ENCODE data around the gene CRIM1.

Gene CRIM1

DNA sequence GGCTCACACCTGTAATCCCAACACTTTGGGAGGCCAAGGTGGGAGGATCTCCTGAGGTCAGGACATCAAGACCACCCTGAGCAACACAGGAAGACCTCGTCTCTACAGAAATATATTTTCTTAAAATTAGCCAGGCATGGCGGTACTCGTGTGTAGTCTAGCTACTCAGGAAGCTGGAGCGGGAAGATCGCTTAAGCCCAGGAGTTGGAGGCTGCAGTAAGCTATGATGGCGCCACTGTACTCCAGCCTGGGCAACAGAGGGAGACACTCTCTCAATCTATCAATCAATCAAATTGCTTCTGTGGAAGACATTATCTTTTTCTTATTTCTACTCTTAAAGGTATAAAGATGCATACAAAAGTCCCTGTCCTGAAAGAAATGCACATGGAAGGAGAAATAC lies 231.1 kb downstream of the CRIM1 start:
- Histone ChIP-seq H3K27me3 (replicated peaks; ENCODE audit: insufficient read depth, low read length) (no peaks in the 10 kb centered on the region), H3K79me2 (ENCODE audit: low read length) (0 out of 2 replicates have a peak, but pooled peaks cover 2% of the 10 kb centered on the region), H3K4me2 (ENCODE audit: low read depth, low read length) (no peak overlapping the region), H3K9ac (ENCODE audit: low read length) (no peak overlapping the region), H2AFZ (ENCODE audit: low read length) (no peak overlapping the region), H4K20me1 (ENCODE audit: insufficient read depth, low read length) (no peaks in the 10 kb centered on the region), H3F3A (ENCODE audit: insufficient read depth, low read length) (no peaks in the 10 kb centered on the region), H3K4me3 (ENCODE audit: low read length) (no peak overlapping the region), H3K9me2 (replicated peaks; ENCODE audit: insufficient read depth, low read length) (no peaks in the 10 kb centered on the region), H3K27ac (ENCODE audit: low read length) (no peak overlapping the region), H3K36me3 (replicated peaks; ENCODE audit: insufficient read depth, low read length) (no peaks in the 10 kb centered on the region), H3K9me3 (replicated peaks; ENCODE audit: insufficient read depth, low read length) (no peaks in the 10 kb centered on the region), H3K4me1 (ENCODE audit: low read length) (no peaks in the 10 kb centered on the region)
- no peak for DNase-seq
- TF ChIP-seq, protein P1, sequence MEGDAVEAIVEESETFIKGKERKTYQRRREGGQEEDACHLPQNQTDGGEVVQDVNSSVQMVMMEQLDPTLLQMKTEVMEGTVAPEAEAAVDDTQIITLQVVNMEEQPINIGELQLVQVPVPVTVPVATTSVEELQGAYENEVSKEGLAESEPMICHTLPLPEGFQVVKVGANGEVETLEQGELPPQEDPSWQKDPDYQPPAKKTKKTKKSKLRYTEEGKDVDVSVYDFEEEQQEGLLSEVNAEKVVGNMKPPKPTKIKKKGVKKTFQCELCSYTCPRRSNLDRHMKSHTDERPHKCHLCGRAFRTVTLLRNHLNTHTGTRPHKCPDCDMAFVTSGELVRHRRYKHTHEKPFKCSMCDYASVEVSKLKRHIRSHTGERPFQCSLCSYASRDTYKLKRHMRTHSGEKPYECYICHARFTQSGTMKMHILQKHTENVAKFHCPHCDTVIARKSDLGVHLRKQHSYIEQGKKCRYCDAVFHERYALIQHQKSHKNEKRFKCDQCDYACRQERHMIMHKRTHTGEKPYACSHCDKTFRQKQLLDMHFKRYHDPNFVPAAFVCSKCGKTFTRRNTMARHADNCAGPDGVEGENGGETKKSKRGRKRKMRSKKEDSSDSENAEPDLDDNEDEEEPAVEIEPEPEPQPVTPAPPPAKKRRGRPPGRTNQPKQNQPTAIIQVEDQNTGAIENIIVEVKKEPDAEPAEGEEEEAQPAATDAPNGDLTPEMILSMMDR (IDR thresholded peaks at IDR 0.05; ENCODE audit: low read length): no peak
- TF ChIP-seq EZH2phosphoT487 (IDR thresholded peaks at IDR 0.05; ENCODE audit: low read length) (no peak), EZH2 (optimal IDR thresholded peaks at IDR 0.05; ENCODE audit: low read depth, low read length) (no peak)

DNA sequence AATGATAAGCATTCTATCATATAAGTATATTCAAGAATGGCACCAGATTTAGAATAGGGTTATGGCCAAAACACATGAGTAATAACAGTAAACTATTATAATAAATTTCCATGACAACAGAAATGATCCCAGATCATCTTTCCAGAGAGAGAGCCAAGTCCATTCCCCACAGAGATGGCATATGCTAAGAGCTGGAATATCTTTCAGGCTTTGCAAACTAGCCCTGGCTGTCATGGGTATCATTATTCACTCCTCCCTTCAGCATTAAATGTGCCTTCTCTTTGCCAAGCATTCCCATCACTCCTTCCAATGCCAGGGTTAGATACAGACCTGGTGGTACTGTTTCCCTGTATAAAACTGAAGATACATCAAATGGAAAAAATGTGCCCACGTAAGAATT lies 231.5 kb downstream of the CRIM1 start:
- Histone ChIP-seq H3K79me2 (ENCODE audit: low read length) (0 out of 2 replicates have a peak, but pooled peaks cover 2% of the 10 kb centered on the region), H3K4me3 (ENCODE audit: low read length) (no peak overlapping the region), H3K36me3 (replicated peaks; ENCODE audit: insufficient read depth, low read length) (no peaks in the 10 kb centered on the region), H3K9me3 (replicated peaks; ENCODE audit: insufficient read depth, low read length) (no peaks in the 10 kb centered on the region), H2AFZ (ENCODE audit: low read length) (no peak overlapping the region), H3K4me1 (ENCODE audit: low read length) (no peaks in the 10 kb centered on the region), H3F3A (ENCODE audit: insufficient read depth, low read length) (no peaks in the 10 kb centered on the region), H3K9ac (ENCODE audit: low read length) (no peak overlapping the region), H4K20me1 (ENCODE audit: insufficient read depth, low read length) (no peaks in the 10 kb centered on the region), H3K4me2 (ENCODE audit: low read depth, low read length) (no peak overlapping the region), H3K27ac (ENCODE audit: low read length) (no peak overlapping the region), H3K27me3 (replicated peaks; ENCODE audit: insufficient read depth, low read length) (no peaks in the 10 kb centered on the region), H3K9me2 (replicated peaks; ENCODE audit: insufficient read depth, low read length) (no peaks in the 10 kb centered on the region)
- no peak for DNase-seq
- TF ChIP-seq, protein P1 (IDR thresholded peaks at IDR 0.05; ENCODE audit: low read length): no peak
- TF ChIP-seq EZH2 (optimal IDR thresholded peaks at IDR 0.05; ENCODE audit: low read depth, low read length) (no peak), EZH2phosphoT487 (IDR thresholded peaks at IDR 0.05; ENCODE audit: low read length) (no peak)

DNA sequence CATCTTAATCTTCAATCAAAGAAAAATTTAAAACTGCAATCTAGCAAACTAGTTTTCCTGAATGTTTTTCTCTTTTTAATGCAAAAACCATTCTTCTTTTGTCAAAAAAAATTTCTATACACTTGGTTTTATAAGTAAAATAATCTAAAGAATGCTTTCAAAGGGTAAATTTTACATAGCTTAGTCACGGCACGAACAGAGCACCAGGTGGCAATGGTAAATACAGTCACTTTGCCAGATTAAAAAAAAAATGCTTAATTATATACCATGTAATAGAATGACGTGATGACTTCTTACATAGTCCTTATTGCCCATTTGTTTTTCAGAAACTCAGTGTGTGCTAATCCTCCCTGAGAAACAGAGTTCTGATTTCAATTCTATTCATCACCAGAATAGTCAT lies 232.0 kb downstream of the CRIM1 start:
- no peak overlapping the region for H3K27ac ChIP-seq (ENCODE audit: low read length)
- DNase-seq: no peak
- H3K9me3 ChIP-seq (replicated peaks; ENCODE audit: insufficient read depth, low read length): no peaks in the 10 kb centered on the region
- H3K9me2 ChIP-seq (replicated peaks; ENCODE audit: insufficient read depth, low read length): no peaks in the 10 kb centered on the region
- H3K36me3 ChIP-seq (replicated peaks; ENCODE audit: insufficient read depth, low read length): no peaks in the 10 kb centered on the region
- 0 out of 2 replicates have a peak, but pooled peaks cover 2% of the 10 kb centered on the region for H3K79me2 ChIP-seq (ENCODE audit: low read length)
- H3F3A ChIP-seq (ENCODE audit: insufficient read depth, low read length): no peaks in the 10 kb centered on the region
- no peaks in the 10 kb centered on the region for H3K27me3 ChIP-seq (replicated peaks; ENCODE audit: insufficient read depth, low read length)
- no peak overlapping the region for H3K4me2 ChIP-seq (ENCODE audit: low read depth, low read length)
- no peaks in the 10 kb centered on the region for H3K4me1 ChIP-seq (ENCODE audit: low read length)
- TF ChIP-seq EZH2phosphoT487 (IDR thresholded peaks at IDR 0.05; ENCODE audit: low read length): no peak
- TF ChIP-seq, protein P1 (IDR thresholded peaks at IDR 0.05; ENCODE audit: low read length): no peak
- no peak for TF ChIP-seq EZH2 (optimal IDR thresholded peaks at IDR 0.05; ENCODE audit: low read depth, low read length)
- no peak overlapping the region for H3K4me3 ChIP-seq (ENCODE audit: low read length)
- no peak overlapping the region for H3K9ac ChIP-seq (ENCODE audit: low read length)
- no peak overlapping the region for H2AFZ ChIP-seq (ENCODE audit: low read length)
- no peaks in the 10 kb centered on the region for H4K20me1 ChIP-seq (ENCODE audit: insufficient read depth, low read length)
